HL-60 (cell line): ENCODE results near the gene STK33.

ENCODE experiments used
- DNase-seq, 2 experiments: peaks; one replicate each; pipeline ENCODE4 v3.0.0-alpha.2; 2010 to 2020; ENCODE audit warnings: low read depth in 1 of 2, low spot score in 1 of 2
- H3K27ac ChIP-seq: fragments of 250-450 bp; sonication (Bioruptor Pico); replicated peaks from 2 replicates; pipeline ENCODE4 v1.5.1; 2020; ENCODE audit warnings: mild to moderate bottlenecking, moderate library complexity
- H3K27me3 ChIP-seq: fragments of 250-450 bp; sonication (Bioruptor Pico); 2 replicates; pipeline ENCODE4 v1.5.1; 2021; ENCODE audit warnings: mild to moderate bottlenecking, moderate library complexity; ENCODE audit not compliant: insufficient read depth, poor library complexity, severe bottlenecking
- H3K4me3 ChIP-seq: replicated peaks from 2 replicates; pipeline ENCODE4 v1.5.1; 2011; ENCODE audit warnings: mild to moderate bottlenecking, control low read depth, low read length; ENCODE audit not compliant: insufficient read depth
- CTCF ChIP-seq: IDR thresholded peaks from one replicate; pipeline ENCODE4 v1.5.1; 2011; ENCODE audit warnings: low read length, control low read depth, inconsistent platforms; ENCODE audit not compliant: insufficient read depth
- GABPA ChIP-seq: IDR thresholded peaks from 2 replicates; pipeline ENCODE4 v1.6.1; 2012; ENCODE audit warnings: low read depth
- POLR2AphosphoS5 ChIP-seq: IDR thresholded peaks from 2 replicates; pipeline ENCODE4 v1.6.1; 2012; ENCODE audit warnings: low read depth
- REST ChIP-seq: IDR thresholded peaks from 2 replicates; pipeline ENCODE4 v1.6.1; 2012; ENCODE audit warnings: low read depth; ENCODE audit not compliant: insufficient replicate concordance
- SPI1 ChIP-seq: IDR thresholded peaks from 2 replicates; pipeline ENCODE4 v1.6.1; 2012; ENCODE audit warnings: low read depth, mild to moderate bottlenecking, borderline replicate concordance

STK33 gene

GRCh38 chr11:8383627-8384026, 210.4 kb downstream of the STK33 start:
- no peak overlapping the region for H3K27ac ChIP-seq
- TF ChIP-seq REST (no peak), CTCF (no peak), POLR2AphosphoS5 (no peak), GABPA (no peak), SPI1 (no peak)
- H3K27me3 ChIP-seq, result no peaks in the 10 kb centered on the region
- no peak overlapping the region for H3K4me3 ChIP-seq
- DNase-seq, result no peak

GRCh38 chr11:8383227-8383626, 210.8 kb downstream of the STK33 start:
- no peak overlapping the region for H3K4me3 ChIP-seq

GRCh38 chr11:8382436-8383053, 211.5 kb downstream of the STK33 start:
- TF ChIP-seq GABPA (no peak), SPI1 (no peak)
- no peaks in the 10 kb centered on the region for H3K27me3 ChIP-seq
- no peak overlapping the region for H3K4me3 ChIP-seq
- no peak overlapping the region for H3K27ac ChIP-seq
- no peak for DNase-seq

More at GRCh38 chr11:8383227-8383626, 210.8 kb downstream of the STK33 start:
- Histone ChIP-seq H3K27ac (no peak overlapping the region), H3K27me3 (no peaks in the 10 kb centered on the region)
- DNase-seq, result no peak
- TF ChIP-seq GABPA (no peak), CTCF (no peak), POLR2AphosphoS5 (no peak)

- H3K27me3 ChIP-seq, result no peaks in the 10 kb centered on the region
- TF ChIP-seq SPI1 (no peak), REST (no peak), GABPA (no peak), POLR2AphosphoS5 (no peak), CTCF (no peak)
- no peak for DNase-seq
- H3K27ac ChIP-seq, result no peak overlapping the region
- H3K4me3 ChIP-seq, result no peak overlapping the region
Measured at GRCh38 chr11:8381871-8382396, 212.1 kb downstream of the STK33 start.
